NCI-H1436 treated with DMSO at 0.1 percent for 48 hours (cell line): Measurements from ENCODE around the gene HTT.

ENCODE experiments used
- DNase-seq: peaks from one replicate; lab custom pipeline; 2025; lab: John Stamatoyannopoulos, UW

Gene HTT

GRCh38 chr4:3235581-3235980 is 161.1 kb downstream of the HTT start:
- no peak for DNase-seq

GRCh38 chr4:3236326-3236878 is 161.9 kb downstream of the HTT start:
- DNase-seq, result no peak

GRCh38 chr4:3237266-3237665 is 162.8 kb downstream of the HTT start:
- DNase-seq, result no peak

- DNase-seq, result no peak
These were observed 163.5 kb downstream of the HTT start for GRCh38 chr4:3237712-3238560.

- DNase-seq, result no peak
These were observed 164.2 kb downstream of the HTT start for GRCh38 chr4:3238721-3239120.

GRCh38 chr4:3239303-3239702 is 164.8 kb downstream of the HTT start:
- DNase-seq, result no peak

GRCh38 chr4:3239998-3240920 is 165.8 kb downstream of the HTT start:
- no peak for DNase-seq

GRCh38 chr4:3240936-3241522 is 166.5 kb downstream of the HTT start:
- DNase-seq, result no peak

- no peak for DNase-seq
These were observed 167.5 kb downstream of the HTT start for GRCh38 chr4:3241898-3242524.

- DNase-seq, result no peak
These were observed 168.8 kb downstream of the HTT start for GRCh38 chr4:3243136-3243780.

GRCh38 chr4:3244002-3244401 is 169.5 kb downstream of the HTT start:
- no peak for DNase-seq

GRCh38 chr4:3244747-3245146 is 170.3 kb downstream of the HTT start:
- no peak for DNase-seq

- DNase-seq, result no peak
These were observed 171.2 kb downstream of the HTT start for GRCh38 chr4:3245676-3246075.

- DNase-seq, result no peak
These were observed 172.2 kb downstream of the HTT start for GRCh38 chr4:3246458-3247398.

- DNase-seq, result no peak
These were observed 173.1 kb downstream of the HTT start for GRCh38 chr4:3247399-3248177.

GRCh38 chr4:3248178-3248480 is 173.6 kb downstream of the HTT start:
- no peak for DNase-seq

- DNase-seq, result no peak
These were observed 174.6 kb downstream of the HTT start, which contains the start of gene MSANTD1 for GRCh38 chr4:3248811-3249661. Gene MSANTD1, plus strand, starts transcription at chr4:3249159. Its CDS starts 64 bp downstream, at chr4:3249223.

- DNase-seq, result no peak
These were observed 175.4 kb downstream of the HTT start for GRCh38 chr4:3249711-3250437.
